ENCODE results near the gene MYOCOS. TPM values are rescaled to one million over a fixed set of nuclear protein-coding genes. Genes with fewer than 3 reads are reported as not detected.

MYOCOS gene
- total RNA-seq, 1 experiment from 2014 or later, result not detected

DNA sequence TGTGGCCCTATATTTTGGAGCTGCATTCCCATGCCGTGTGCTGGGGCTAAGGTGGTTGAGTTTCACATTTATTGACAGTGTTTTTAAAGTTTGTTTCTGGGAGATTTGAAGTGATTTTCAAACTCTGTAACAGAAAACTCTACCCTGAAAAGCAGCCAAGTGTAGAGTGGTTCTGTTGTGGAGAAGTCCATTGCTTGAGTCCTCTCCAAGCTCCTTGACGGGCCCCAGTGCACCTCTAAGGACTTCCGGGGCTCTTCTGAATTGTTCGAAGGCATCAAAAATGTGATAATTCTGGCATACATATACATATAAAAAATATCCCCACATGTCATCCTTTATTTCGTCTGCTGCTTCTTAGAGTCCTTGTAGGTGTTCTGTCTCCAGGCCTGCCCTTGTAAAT lies 5.0 kb downstream of the MYOCOS start:
- no peak overlapping the region for H3K9ac ChIP-seq (ENCODE audit: low read length)
- no peaks in the 10 kb centered on the region for H3K4me1 ChIP-seq (ENCODE audit: insufficient read depth, low read length)
- TF ChIP-seq EZH2phosphoT487 (IDR thresholded peaks at IDR 0.05; ENCODE audit: borderline replicate concordance, low read length), result no peak
- no peak for TF ChIP-seq EZH2 (IDR thresholded peaks at IDR 0.05; ENCODE audit: low read length, unreplicated experiment)
- TF ChIP-seq, protein P1, sequence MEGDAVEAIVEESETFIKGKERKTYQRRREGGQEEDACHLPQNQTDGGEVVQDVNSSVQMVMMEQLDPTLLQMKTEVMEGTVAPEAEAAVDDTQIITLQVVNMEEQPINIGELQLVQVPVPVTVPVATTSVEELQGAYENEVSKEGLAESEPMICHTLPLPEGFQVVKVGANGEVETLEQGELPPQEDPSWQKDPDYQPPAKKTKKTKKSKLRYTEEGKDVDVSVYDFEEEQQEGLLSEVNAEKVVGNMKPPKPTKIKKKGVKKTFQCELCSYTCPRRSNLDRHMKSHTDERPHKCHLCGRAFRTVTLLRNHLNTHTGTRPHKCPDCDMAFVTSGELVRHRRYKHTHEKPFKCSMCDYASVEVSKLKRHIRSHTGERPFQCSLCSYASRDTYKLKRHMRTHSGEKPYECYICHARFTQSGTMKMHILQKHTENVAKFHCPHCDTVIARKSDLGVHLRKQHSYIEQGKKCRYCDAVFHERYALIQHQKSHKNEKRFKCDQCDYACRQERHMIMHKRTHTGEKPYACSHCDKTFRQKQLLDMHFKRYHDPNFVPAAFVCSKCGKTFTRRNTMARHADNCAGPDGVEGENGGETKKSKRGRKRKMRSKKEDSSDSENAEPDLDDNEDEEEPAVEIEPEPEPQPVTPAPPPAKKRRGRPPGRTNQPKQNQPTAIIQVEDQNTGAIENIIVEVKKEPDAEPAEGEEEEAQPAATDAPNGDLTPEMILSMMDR (conservative IDR thresholded peaks at IDR 0.05; ENCODE audit: low read depth, low read length), result no peak
- no peak overlapping the region for H2AFZ ChIP-seq (ENCODE audit: low read length)
- H3K27ac ChIP-seq (ENCODE audit: low read length), result no peak overlapping the region
- no peaks in the 10 kb centered on the region for H3K79me2 ChIP-seq (ENCODE audit: low read length)
- H3K27me3 ChIP-seq (ENCODE audit: low read length), result peaks cover 54% of the 10 kb centered on the region
- no peaks in the 10 kb centered on the region for H3K36me3 ChIP-seq (ENCODE audit: low read depth, low read length)
- ChIA-PET POLR2A (ENCODE audit: unreplicated experiment) (no interaction called here), CTCF (no interaction called here)
- no peak overlapping the region for H3K4me3 ChIP-seq (ENCODE audit: low read length)
- no peak overlapping the region for H3K4me2 ChIP-seq (ENCODE audit: low read length)
- ATAC-seq (no peak), DNase-seq (no peak)
- no peaks in the 10 kb centered on the region for H3F3A ChIP-seq (ENCODE audit: low read length, unreplicated experiment)
- intact Hi-C loops (cut with micrococcal nuclease), result no loop called here
- no TSS peak for BruUV-seq (replicated peaks)
- H4K20me1 ChIP-seq (ENCODE audit: low read length), result no peaks in the 10 kb centered on the region
- peaks cover 4% of the 10 kb centered on the region; the same call in 1 of the 2 replicates for H3K9me2 ChIP-seq (replicated peaks; ENCODE audit: low read length)
- no peaks in the 10 kb centered on the region for H3K9me3 ChIP-seq (ENCODE audit: low read length)

DNA sequence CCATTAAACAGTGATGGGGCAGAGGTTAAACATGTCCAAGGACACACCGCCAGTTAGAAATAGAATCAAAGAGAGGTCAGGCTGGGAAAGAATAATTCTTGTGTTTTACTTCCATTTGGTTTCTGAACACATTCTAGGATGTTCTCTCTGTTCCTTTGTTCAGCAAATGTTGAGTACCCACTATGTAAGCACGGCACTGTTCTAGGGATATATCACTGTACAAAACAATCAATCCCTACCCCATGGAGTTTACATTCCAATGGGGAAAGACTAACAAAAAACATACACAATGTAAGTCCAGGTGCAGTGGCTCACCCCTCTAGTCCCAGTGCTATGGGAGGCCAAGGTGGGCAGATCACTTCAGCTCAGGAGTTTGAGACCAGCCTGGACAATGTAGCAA lies 6.2 kb downstream of the MYOCOS start:
- no peaks in the 10 kb centered on the region for H3K79me2 ChIP-seq (ENCODE audit: low read length)
- H4K20me1 ChIP-seq (ENCODE audit: low read length), result no peaks in the 10 kb centered on the region
- no peak overlapping the region for H3K4me3 ChIP-seq (ENCODE audit: low read length)
- H3K9me2 ChIP-seq (replicated peaks; ENCODE audit: low read length), result peaks cover 4% of the 10 kb centered on the region; the same call in 1 of the 2 replicates
- TF ChIP-seq, protein P1 (conservative IDR thresholded peaks at IDR 0.05; ENCODE audit: low read depth, low read length), result no peak
- TF ChIP-seq EZH2 (IDR thresholded peaks at IDR 0.05; ENCODE audit: low read length, unreplicated experiment) (no peak), EZH2phosphoT487 (IDR thresholded peaks at IDR 0.05; ENCODE audit: borderline replicate concordance, low read length) (no peak)
- H3K27ac ChIP-seq (ENCODE audit: low read length), result no peak overlapping the region
- H3K9ac ChIP-seq (ENCODE audit: low read length), result no peak overlapping the region
- H3K9me3 ChIP-seq (ENCODE audit: low read length), result no peaks in the 10 kb centered on the region
- ChIA-PET POLR2A (ENCODE audit: unreplicated experiment) (no interaction called here), CTCF (no interaction called here)
- H3K4me1 ChIP-seq (ENCODE audit: insufficient read depth, low read length), result no peaks in the 10 kb centered on the region
- peaks cover 56% of the 10 kb centered on the region for H3K27me3 ChIP-seq (ENCODE audit: low read length)
- BruUV-seq (replicated peaks), result no TSS peak
- intact Hi-C loops (cut with micrococcal nuclease), result no loop called here
- no peak overlapping the region for H2AFZ ChIP-seq (ENCODE audit: low read length)
- no peak for DNase-seq
- H3F3A ChIP-seq (ENCODE audit: low read length, unreplicated experiment), result no peaks in the 10 kb centered on the region
- no peaks in the 10 kb centered on the region for H3K36me3 ChIP-seq (ENCODE audit: low read depth, low read length)
- no peak for ATAC-seq
- no peak overlapping the region for H3K4me2 ChIP-seq (ENCODE audit: low read length)

DNA sequence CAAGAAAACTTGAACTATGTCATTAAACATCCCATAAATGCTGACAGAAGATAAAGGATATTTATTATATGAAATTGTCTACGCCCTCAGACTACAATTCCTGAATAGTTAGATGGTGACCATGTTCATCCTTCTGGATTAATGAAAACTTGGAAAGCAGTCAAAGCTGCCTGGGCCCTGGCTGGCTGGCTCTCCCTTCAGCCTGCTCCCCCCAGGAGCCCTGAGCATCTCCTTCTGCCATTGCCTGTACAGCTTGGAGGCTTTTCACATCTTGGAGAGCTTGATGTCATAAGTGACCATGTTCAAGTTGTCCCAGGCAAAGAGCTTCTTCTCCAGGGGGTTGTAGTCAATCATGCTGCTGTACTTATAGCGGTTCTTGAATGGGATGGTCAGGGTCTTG lies 13.6 kb downstream of the MYOCOS start:
- Histone ChIP-seq H3K36me3 (ENCODE audit: low read depth, low read length) (no peaks in the 10 kb centered on the region), H3K27me3 (ENCODE audit: low read length) (peaks cover 52% of the 10 kb centered on the region), H3K4me1 (ENCODE audit: insufficient read depth, low read length) (no peaks in the 10 kb centered on the region), H3F3A (ENCODE audit: low read length, unreplicated experiment) (no peaks in the 10 kb centered on the region), H2AFZ (ENCODE audit: low read length) (no peak overlapping the region), H3K9me3 (ENCODE audit: low read length) (no peaks in the 10 kb centered on the region), H3K27ac (ENCODE audit: low read length) (no peak overlapping the region), H3K9ac (ENCODE audit: low read length) (no peak overlapping the region), H4K20me1 (ENCODE audit: low read length) (no peaks in the 10 kb centered on the region), H3K79me2 (ENCODE audit: low read length) (no peaks in the 10 kb centered on the region), H3K9me2 (replicated peaks; ENCODE audit: low read length) (no peaks in the 10 kb centered on the region), H3K4me2 (ENCODE audit: low read length) (no peak overlapping the region), H3K4me3 (ENCODE audit: low read length) (no peak overlapping the region)
- TF ChIP-seq EZH2 (IDR thresholded peaks at IDR 0.05; ENCODE audit: low read length, unreplicated experiment) (no peak), EZH2phosphoT487 (IDR thresholded peaks at IDR 0.05; ENCODE audit: borderline replicate concordance, low read length) (no peak)
- TF ChIP-seq, protein P1 (conservative IDR thresholded peaks at IDR 0.05; ENCODE audit: low read depth, low read length), result no peak
- DNase-seq, result no peak
- ATAC-seq, result no peak
- BruUV-seq (replicated peaks), result no TSS peak
- ChIA-PET POLR2A (ENCODE audit: unreplicated experiment) (no interaction called here), CTCF (no interaction called here)
- intact Hi-C loops (cut with micrococcal nuclease), result no loop called here
